GM18951 (cell line): ENCODE measurements around the gene ETV7.
"Not testable (repeated sequence)": the region's sequence is repeated elsewhere in the genome, so short reads cannot be mapped to it uniquely, and the experiment has no call there.

Experiments
- POLR2A ChIP-seq: IDR thresholded peaks from 4 replicates; pipeline ENCODE4 v1.6.1; 2011; ENCODE audit warnings: mild to moderate bottlenecking; ENCODE audit not compliant: insufficient read length, insufficient read depth; ENCODE audit errors: extremely low read depth
- in situ Hi-C: fragments of 300-500 bp; cut with MboI; formaldehyde crosslinking; loops from one replicate; pipeline ENCODE4 v1.12.0; 2022; ENCODE audit warnings: low sequenced_read_pairs, mixed read lengths, inconsistent platforms; ENCODE audit not compliant: unreplicated experiment

ETV7 gene

DNA sequence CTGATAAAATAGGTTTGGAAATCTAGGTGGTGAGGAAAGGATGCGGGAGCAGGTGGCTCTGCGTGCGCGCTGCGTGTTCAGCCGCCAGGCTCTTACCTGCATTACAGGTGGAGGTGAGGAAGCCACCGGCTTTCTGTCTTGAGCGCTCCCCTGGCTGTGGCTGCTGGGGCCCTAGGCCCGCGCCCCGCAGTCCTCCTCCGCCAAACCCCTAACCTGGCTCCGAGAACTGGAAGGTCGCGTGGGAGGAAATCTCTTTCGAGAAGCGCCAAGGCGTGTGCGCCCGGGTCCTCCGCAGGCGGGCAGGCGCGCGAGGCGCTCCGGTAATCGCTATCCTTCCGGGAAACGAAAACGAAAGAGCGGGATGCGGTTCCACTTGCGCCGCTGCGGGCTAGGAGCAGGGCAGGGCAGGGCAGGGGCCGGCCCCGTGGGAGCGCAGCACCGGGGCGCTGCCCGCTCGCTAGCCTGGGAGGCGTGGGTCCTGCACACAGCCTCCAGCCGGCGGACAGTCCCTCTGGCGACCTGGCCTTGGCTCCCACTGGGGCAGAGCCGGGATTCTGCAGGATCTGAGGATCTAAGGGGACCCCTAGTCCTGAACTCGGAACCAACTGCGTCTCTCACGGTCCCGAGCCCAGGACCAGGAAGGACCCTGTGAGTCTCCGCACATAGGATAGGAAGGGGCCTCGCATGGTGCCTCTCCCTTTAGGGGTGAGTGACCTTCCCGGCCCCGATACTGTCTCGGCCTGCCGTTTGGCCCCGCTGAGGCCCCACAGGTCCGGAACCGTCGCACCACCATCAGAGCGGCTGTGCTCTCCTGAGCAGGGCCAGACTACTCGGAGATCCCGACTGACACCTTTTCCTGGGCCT lies at the start of gene ETV7:
Gene ETV7, minus strand, starts transcription at position 230 of the 864 bp plus-strand sequence. Its CDS starts 128 bp downstream, at position 102.
- no peak for TF ChIP-seq POLR2A
- in situ Hi-C loops: no loop called here

DNA sequence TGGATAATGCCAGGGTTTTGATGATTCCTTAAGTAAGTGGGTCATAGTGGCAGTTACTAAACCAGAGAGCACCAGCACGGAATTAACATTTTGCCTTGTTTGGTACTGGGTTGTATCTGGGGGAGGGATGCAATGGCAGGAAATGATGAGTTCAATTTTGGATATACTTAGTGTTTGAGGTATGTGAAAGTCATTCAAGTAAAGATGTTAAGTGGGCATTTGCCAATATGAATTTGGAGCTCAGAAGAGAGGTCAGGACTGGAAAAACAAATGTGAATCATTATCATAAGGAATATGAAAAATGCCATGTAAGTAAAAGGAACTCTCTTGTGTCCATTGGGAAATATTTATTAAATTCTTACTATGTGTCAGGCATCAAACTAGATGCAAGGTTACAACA lies 49.0 kb upstream of the ETV7 start:
- in situ Hi-C loops: no loop called here
- no peak for TF ChIP-seq POLR2A

DNA sequence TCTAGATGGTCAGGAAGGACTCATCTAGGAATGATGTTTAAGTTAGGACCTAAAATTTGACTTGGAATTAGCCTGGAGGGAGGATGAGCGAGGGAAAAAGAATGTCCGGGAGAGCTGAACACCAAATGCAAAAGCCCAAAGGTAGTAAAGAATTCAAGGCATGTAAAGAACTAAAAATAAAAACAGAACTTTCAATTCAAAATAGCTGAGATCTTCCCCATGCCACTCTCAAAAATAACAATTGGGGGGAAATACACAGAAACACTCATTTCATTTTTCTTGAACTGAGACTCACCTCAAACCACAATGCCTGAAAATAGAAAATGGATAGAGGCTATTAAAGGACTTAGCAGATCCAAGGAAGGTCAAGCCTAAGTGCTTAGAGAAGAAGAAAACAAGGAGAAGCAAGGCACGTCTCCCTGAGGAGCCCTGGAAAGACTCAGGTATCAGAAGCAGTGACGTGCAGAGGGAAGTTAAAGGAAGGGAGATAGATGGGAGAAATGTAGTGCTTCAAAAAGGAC lies 44.7 kb upstream of the ETV7 start:
- TF ChIP-seq POLR2A: no peak
- in situ Hi-C loops: no loop called here

DNA sequence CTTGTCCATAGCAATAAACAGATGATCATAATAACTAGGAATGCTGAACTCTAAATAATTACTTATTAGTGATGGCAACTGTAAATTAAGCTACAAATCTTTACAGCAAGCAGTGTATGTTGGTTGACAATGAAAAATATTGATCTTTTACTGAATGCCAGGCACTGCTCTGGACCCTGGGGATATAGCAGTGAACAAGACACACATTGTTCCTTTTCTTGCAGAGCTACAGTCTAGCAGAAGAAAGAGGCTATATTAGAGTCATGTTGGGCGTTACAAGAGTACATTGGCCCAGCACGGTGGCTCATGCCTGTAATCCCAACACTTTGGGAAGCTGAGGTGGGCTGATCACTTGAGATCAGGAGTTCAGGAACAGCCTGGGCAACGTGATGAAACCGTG lies 43.7 kb upstream of the ETV7 start:
- no peak for TF ChIP-seq POLR2A
- in situ Hi-C loops: no loop called here

DNA sequence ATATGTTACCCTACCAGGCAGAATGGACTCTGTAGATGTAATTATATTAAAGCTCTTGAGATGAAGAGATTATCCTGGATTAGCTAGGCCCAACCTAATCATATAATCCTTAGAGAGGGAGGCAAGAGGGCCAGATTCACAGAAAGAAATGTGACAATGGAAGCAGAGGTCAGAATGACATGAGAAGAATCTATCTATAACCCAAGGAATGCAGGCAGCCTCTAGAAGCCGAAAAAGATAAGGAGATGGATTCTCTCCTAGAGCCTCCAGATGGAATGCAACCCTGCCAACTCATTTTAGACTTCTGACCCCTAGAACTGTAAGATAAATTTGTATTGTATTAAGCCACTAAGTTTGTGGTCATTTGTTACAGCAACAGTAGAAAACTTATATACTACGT lies 42.9 kb upstream of the ETV7 start:
- in situ Hi-C loops: no loop called here
- no peak for TF ChIP-seq POLR2A

DNA sequence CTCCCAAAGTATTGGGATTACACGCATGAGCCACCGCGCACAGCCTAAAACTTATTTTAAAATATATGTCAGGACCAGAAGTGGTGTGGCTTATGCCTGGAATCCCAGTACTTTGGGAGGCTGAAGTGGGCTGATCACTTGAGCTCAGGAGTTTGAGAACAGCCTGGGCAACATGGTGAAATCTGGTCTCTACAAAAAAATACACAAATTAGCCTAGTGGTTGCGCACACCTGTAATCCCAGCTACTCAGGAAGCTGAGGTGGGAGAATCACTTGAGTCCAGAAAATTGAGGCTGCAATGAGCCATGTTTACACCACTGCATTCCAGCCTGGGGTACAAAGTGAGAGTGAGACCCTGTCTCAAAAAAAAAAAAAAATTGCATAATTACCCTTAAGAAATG lies 41.4 kb upstream of the ETV7 start:
- in situ Hi-C loops: no loop called here
- TF ChIP-seq POLR2A: no peak

DNA sequence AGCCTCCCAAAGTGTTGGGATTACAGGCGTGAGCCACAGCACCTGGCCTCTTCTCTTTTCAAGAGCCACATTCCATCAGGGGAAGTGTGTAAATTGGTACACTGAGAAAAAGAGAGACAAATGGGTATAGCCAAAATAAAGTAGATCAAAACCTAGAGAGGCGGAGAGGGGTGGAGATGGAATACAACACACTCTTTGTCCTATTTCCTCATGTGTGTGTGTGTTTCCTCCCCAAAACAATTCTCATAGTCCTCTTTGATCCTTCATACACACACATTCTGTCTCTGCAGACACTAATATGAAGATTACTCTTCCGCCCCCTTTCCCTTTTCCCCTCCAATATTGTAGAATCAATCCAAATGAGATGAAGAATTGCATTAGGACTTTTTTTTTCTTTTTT lies 39.2 kb upstream of the ETV7 start:
- in situ Hi-C loops: no loop called here
- no peak for TF ChIP-seq POLR2A

DNA sequence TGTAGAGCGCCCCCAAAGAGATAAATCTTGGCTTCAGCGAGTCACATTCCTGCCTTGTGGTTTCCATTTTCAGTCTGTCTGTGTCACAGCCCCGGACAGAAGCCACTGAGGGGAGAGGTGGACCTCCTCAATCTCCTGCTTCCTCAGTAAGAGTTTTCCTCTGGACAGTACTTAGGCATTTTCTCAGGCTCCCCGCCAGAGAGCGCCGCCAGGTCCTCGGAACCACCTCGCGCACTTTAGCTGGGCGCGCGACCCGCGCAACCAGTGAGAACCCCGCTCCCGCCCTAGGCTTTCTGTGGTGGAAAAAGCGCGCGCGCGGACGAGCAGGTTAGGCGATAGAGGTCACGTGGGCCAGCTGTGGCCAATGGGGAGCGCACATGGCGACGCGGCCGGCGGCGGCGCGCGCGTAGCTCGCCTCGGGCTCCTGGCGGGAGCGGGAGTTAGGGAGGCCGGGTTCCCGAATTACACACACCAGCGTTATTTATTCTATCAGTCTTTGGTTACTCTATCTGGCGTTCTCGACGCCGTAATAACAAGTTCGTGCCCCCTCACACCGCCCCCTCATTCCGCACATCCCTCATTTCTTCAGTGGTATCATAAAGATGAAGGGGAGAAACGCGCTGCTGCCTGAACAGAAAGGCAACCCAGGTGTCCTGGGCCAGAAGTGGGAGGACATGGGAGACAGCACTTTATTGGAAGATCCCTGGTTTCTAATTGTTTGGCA lies 35.8 kb upstream of the ETV7 start:
- in situ Hi-C loops: no loop called here
- peak; percentile 92 for TF ChIP-seq POLR2A

DNA sequence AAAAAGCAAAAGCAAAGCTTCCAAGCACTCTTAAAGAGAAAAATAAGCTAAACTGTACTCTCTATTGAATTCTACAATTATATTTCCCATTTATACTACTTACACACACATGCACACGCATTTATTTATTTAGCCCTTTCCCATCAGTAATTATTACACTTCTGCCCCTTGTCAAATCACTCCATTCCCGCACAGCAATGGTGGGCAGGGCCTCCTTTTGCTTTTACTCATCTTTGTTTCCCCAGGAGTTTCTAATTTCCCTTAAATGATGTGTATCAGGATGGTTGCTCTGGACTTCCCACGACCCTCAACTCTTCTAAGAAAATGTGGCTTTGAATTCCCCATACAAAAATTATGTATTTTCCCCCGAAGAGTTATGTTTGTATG lies 35.2 kb upstream of the ETV7 start:
- TF ChIP-seq POLR2A: no peak
- in situ Hi-C loops: no loop called here

DNA sequence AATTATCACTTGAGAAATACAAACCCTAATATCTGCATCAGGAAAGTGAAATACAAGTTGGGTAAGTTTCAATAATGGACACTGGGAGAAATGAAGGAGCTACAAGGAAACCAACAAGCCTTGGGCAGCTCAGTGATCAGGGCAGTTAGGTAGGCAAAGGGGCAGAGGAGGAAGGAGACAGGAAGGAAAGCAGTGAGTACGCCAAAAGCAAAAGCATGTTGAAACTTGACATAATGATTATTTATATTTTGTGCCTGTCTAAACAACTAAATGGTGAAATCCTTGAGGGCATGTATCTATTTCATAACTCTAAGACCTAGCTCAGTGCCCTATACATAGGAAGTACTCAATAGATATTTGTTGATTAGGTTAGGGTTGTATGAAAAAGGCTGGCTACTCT lies 31.8 kb upstream of the ETV7 start:
- in situ Hi-C loops: no loop called here
- TF ChIP-seq POLR2A: no peak

DNA sequence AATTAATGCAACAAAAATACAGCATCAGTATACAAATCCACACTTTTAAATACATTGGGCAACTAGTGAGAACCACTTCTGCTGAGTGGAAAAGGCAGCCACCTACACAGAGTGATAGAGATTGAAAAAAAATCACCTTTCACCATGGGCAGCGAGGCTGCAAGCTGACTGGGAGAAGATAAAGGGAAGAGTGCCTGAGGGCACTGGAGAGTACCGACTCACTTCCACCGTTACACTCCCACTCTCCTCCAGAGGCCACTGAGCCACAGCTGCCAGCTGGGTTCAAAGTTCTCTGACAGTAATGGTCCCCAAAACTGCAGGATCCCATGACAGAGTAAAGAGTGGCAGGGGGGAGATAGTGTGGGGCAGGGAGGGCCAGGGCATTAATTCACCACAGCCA lies 31.1 kb upstream of the ETV7 start:
- in situ Hi-C loops: no loop called here
- TF ChIP-seq POLR2A: no peak

DNA sequence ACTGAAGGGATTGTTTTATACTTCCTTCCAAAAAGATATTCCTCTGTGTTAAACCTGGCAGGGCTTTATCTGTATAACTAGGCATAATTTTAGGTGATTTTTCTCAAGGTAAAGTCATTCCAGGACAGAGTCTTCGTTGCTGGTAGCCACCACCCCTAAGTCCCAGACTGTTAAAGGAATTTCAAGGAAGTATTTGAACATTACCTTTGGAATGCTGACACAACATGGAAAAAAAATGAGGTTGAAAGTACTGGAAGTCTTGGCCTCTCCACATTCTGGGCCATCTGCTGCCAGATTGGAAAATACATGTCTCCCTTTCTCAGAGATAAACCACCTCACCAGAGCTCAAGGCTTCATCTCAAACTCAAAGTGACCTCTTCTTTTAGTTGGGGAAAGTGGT lies 27.0 kb upstream of the ETV7 start:
- in situ Hi-C loops: no loop called here
- no peak for TF ChIP-seq POLR2A

DNA sequence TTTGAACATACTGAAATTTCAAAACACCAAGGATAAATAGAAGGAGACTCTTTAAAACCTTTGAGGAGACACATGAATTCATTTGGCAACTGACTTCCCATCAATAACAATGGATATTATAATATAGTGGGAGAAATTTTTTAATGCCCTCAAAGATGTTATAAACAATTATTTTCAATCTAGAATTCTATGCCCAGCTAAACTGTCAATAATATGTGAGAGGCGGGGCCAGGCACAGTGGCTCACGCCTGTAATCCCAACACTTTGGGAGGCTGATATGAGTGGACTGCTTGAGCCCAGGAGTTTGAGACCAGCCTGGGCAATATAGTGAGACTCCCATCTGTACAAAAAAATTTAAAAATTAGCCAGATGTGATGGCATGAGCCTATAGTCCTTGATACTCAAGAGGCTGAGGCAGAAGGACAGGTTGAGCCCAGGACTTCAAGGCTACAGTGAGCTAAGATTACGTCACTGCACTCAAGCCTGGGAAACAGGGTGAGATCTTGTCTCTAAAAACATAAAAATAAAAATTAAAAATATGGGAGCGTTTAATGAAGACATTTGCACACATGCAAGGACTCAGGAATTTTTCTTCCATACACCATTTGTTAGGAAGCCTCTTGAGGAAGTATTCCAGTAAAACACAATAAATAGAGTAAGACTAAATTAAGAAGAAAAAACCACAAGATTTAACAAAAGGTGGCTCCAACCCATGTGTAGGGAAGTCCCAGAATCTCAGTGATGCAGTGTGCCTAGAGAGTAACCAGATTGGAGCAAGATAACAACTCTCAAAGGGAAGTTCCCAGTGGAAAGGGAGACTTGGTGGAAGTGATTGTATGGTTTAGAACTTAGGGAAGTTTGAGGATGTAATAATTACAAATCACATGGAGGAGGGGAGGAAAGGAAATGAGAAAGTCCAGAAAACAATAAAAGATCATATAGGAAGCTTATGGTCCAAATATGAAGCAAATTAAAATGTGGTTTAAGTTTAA lies 26.3 kb upstream of the ETV7 start:
- no peak for TF ChIP-seq POLR2A
- in situ Hi-C loops: no loop called here

DNA sequence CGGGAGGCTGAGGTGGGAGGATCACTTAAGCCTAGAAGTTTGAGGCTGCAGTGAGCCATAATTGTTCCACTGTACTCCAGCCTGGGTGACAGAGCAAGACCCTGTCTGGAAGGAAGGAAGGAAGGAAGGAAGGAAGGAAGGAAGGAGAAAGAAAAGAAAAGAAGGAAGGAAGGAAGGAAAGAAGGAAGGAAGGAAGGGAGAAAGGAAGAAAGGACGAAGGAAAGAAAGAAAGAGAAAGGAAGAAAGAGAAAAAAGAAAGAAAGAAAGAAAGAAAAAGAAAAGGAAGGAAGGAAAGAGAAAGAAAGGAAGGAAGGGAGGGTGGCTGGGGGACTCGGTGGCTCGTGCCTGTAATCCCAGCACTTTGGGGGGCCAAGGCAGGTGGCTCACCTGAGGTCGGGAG lies 22.2 kb upstream of the ETV7 start:
- in situ Hi-C loops: not testable (repeated sequence)
